ENCODE results near the gene TSEN2. TPM values are rescaled to one million over a fixed set of nuclear protein-coding genes. Genes with fewer than 3 reads are reported as not detected.

TSEN2 gene
- total and polyA plus RNA-seq, 2 of the 4 experiments (the other 2 are of a cell fraction): 9.5 to 14.2 TPM

- no peak overlapping the region for H3K9ac ChIP-seq (ENCODE audit: low read depth, low read length)
- no peak for TF ChIP-seq MXI1 (IDR thresholded peaks at IDR 0.05; ENCODE audit: borderline replicate concordance, low read depth, low read length)
- no peak overlapping the region for H2BK120ac ChIP-seq (ENCODE audit: low read depth, low read length)
- H2AK9ac ChIP-seq (replicated peaks; ENCODE audit: low read depth, low read length, poor library complexity): no peak overlapping the region
- no peak overlapping the region for H2BK15ac ChIP-seq (ENCODE audit: low read depth, low read length)
- H3K79me1 ChIP-seq (ENCODE audit: low read depth in 1 of 2, low read length in 2 of 2): peaks cover 9 to 65% of the 10 kb centered on the region in 2 experiments; a peak in 3 of 4 replicates
- dilution Hi-C loops (cut with HindIII; ENCODE audit: low sequenced_read_pairs, unreplicated experiment) (no loop called here), intact Hi-C loops (cut with micrococcal nuclease) (no loop called here), in situ Hi-C loops (cut with MboI; ENCODE audit: low sequenced_read_pairs) (no loop called here)
- no peak overlapping the region for H3K56ac ChIP-seq (ENCODE audit: extremely low read depth, insufficient read depth, low read length)
- no peaks in the 10 kb centered on the region for H3K36me3 ChIP-seq (ENCODE audit: control insufficient read depth, insufficient read depth, low read length)
- WGBS, 2 experiments (ENCODE audit: extremely low coverage in 2 of 2, insufficient read length in 1 of 2): no CpG with 5 or more reads among the region's 1 CpG
- no peak overlapping the region for H3K4ac ChIP-seq (ENCODE audit: low read depth, low read length)
- H3K27me3 ChIP-seq (ENCODE audit: control insufficient read depth, insufficient read depth, low read length): no peaks in the 10 kb centered on the region
- H2AK5ac ChIP-seq (ENCODE audit: low read depth, low read length): no peak overlapping the region
- H3K18ac ChIP-seq (ENCODE audit: low read depth, low read length): no peak overlapping the region
- DNase-seq (no peak), ATAC-seq (ENCODE audit: low read depth) (no peak)
- no peak overlapping the region for H3K27ac ChIP-seq (ENCODE audit: insufficient read depth, low read length)
- H4K5ac ChIP-seq (ENCODE audit: low read depth, low read length): no peak overlapping the region
- BruUV-seq (replicated peaks): no TSS peak
- no peak overlapping the region for H3K4me3 ChIP-seq (ENCODE audit: insufficient read depth, low read depth, low read length)
- no peak overlapping the region for H2AFZ ChIP-seq (replicated peaks; ENCODE audit: low read length, poor library complexity)
- H4K8ac ChIP-seq (ENCODE audit: low read depth in 2 of 2, low read length in 2 of 2): no peak overlapping the region
- H4K91ac ChIP-seq (ENCODE audit: insufficient read depth, low read depth, low read length): no peak overlapping the region
- CTCF ChIA-PET: no interaction called here
- H3K23ac ChIP-seq (ENCODE audit: low read depth, low read length): no peak overlapping the region
- POLR2A ChIA-PET (ENCODE audit: unreplicated experiment): no interaction called here
- H2BK20ac ChIP-seq (ENCODE audit: low read depth, low read length): no peak overlapping the region
- H3K9me3 ChIP-seq (ENCODE audit: control insufficient read depth, insufficient read depth, low read length): peaks cover 2% of the 10 kb centered on the region; the same call in 1 of the 2 replicates
- no peak overlapping the region for H2BK5ac ChIP-seq (ENCODE audit: low read depth, low read length, poor library complexity, severe bottlenecking)
- no peak overlapping the region for H3K4me2 ChIP-seq (ENCODE audit: low read depth, low read length)
- no peak overlapping the region for H3K14ac ChIP-seq (replicated peaks; ENCODE audit: low read depth, low read length)
- peaks cover 84% of the 10 kb centered on the region for H4K20me1 ChIP-seq (ENCODE audit: insufficient read depth, low read length)
- H3K9me1 ChIP-seq (ENCODE audit: insufficient read depth, low read length): peaks cover 15% of the 10 kb centered on the region
- H3K4me1 ChIP-seq (ENCODE audit: control insufficient read depth, insufficient read depth, low read length): peaks cover 10% of the 10 kb centered on the region
Measured at GRCh38 chr3:12562451-12562850, 78.2 kb downstream of the TSEN2 start.

Measured in IMR-90 (cell line).